Suppressor macrophage (primary cell): ENCODE results near the gene NAPA.
"Not testable (repeated sequence)": the region's sequence is repeated elsewhere in the genome, so short reads cannot be mapped to it uniquely, and the experiment has no call there.

Source experiments
- DNase-seq, 4 experiments: peaks; one replicate each; pipeline ENCODE4 v3.0.0-alpha.2; 2020 to 2022

NAPA gene

GRCh38 chr19:47486220-47486619 lies 28.6 kb downstream of the NAPA start:
- DNase-seq: not testable (repeated sequence)

DNA sequence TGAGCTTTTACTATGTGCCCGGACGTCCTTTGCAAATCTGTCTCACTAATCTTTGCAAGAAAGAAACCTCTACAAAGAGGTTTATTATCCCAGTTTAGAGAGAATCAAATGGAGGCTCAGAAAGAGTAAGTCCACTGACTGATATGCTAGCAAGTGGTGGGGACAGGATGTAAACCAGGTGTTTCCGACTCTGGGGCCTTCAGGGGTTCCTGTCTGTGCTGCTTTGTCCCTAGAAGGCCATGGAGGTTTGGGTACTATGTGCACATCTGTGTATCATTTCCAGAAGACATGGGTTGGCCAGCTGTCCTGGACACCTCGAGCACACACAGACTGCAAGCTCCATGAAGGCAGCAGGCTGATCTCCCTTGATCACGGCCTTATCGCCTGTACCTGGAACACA lies 29.7 kb downstream of the NAPA start:
- no peak for DNase-seq

- DNase-seq: peak; percentile 93 to 96 (median 95)
These were observed 30.8 kb downstream of the NAPA start, which contains the start of gene KPTN for GRCh38 chr19:47483800-47484690. Gene KPTN (minus strand): TSS chr19:47484219. CDS start chr19:47484160, 59 bp downstream.

GRCh38 chr19:47483200-47483599 lies 31.7 kb downstream of the NAPA start:
- DNase-seq: no peak

DNA sequence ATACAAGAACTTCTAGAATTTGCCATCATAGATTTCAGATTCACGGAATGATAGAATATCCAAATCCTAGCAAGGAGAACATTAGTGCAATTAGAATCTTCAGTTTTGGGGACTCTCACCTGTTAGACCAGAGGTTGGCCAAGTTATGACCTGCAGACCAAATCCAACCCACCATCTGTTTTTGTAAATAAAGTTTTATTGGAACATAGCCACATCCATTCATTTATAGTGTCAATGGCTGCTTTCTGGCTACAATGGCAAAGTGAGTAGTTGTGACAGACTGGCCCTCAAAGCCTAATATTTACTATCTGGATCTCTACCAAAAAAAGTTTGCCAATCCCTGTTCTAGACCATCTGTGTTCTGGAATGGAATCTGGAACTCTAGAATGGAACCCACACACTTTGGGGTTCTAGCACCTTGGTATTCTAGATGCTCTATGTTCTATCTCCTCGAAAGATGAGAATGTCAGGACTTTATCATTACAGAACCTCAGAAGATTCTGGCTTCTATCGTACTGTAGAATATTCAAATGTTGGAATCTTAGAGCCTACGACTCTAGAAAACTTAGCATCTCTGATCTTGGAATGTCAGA lies 33.3 kb downstream of the NAPA start:
- DNase-seq: no peak

DNA sequence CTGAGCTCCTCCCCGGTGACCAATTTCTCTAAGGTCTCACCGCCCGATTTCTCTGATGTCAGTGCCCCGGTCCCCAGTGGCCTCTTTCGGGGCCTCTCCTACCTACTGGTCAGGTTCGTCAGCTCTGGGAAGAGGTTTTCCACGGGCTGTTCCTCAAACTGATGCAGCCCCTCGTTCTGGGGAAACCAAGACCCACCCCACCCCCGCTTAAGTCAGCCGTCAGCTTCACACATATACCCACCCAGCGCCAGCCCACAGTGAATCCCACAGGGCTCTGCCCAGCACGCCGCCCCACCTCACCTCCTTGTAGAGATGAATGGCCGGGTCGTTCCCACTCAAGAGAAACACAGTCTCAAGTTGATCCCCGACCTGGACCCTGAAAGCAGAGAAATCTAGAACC lies 34.2 kb downstream of the NAPA start:
- no peak for DNase-seq

DNA sequence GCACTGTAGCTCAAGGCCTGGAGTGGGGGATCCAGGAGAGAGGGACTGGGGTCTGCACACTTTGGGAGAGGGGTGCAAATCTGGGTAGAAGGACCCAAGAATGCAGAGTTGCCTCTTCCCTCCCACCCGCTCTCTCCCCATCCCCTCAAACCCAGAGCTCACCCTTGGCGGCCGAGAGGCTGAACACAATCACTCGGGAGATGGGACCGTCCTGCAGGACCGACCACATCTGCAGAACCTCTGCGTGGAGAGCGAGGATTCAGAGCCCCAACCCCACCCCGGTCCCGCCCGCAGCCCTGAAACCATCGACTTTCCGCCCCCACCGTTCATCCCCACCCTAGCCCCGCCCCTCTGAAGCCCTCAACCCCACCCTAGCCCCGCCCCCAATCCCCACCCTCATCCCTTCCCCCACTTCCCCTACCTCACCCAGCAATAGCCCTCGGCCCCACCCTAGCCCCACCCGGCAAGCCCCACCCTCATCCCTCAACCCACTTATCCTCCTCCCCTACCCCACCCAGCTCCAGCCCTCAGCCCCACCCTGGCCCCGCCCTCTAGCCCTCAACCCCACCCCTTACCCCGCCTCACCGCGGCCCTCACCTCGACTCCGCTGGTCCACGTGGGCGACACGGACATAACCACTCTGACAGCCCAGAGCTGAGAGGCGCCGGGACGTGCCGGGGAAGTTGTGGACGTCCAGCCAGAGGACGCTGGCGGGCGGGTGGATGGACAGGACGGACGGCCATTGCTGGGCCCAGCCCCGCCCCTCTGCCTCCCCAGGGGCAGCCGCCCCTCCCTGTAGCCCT lies 35.0 kb downstream of the NAPA start:
- DNase-seq: peak in 2 of 4 experiments; percentile 23 to 49

DNA sequence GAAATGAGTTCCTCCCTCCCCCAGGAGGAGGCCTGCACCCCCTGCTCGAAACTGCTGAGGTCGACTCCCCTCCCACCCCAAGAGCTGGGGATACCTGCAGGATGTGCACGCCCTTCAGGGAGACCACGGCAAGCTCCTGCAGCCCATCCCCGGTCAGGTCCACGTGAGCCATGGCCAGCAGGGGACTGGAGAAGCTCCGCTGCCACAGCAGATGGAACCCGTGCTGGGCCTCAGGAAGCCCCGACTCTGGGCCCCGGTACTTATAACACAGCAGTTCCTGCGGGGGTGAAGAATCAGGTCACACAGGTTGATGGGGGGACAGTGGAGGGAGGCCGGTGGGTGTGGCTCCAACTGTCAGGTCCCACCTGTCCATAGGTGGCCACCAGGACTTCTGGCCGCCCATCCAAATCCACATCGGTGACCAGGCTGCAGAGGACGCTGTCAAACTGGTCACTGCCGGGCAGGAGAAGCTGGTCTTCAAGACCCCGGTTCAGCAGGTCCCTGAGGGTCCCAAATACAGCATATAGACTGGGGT lies 38.4 kb downstream of the NAPA start:
- DNase-seq: no peak

GRCh38 chr19:47475465-47475864 lies 39.4 kb downstream of the NAPA start:
- peak; percentile 54 to 80 (median 75) for DNase-seq

GRCh38 chr19:47473336-47473735 lies 41.5 kb downstream of the NAPA start:
- no peak for DNase-seq

DNA sequence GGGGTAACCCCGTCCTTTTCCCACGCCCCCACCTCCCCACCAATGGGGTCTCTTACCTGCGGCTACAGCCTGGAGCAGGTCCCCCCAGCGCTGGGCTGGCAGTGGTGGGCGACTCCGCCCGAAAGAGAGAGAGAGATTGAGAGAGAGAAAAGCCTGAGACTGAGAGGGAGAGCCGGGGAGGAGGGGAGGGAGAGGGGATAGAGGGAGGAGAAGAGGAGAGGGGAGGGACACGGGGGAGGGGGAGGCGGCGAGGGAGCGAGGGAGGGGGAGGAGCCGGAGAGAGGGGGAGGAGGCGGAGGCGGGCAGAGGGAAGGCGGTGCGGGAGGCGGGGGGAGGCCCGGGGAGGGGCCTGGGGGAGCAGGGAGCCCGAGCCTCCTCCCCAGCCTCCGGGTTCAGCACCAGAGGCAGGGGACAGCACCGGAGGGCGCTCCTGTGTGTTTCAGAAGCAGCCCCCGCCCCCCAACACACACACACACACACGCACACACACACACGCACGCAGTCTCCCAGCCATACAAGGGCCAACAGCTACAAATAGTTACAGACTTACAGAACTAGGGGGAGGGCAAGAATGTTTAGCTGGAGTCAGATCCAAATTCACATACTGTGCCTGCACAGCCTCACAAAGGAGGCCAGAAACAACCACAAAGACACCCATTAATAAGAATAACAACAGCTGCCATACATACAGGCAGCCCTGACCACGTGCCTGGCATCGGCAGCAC lies 43.0 kb downstream of the NAPA start, which contains the start of gene SLC8A2:
Gene SLC8A2, minus strand, starts transcription at position 161 of the 725 bp plus-strand sequence. CDS start 5,490 bp downstream, outside the sequence.
- DNase-seq: peak; percentile 21 to 65 (median 44)

- DNase-seq: no peak
These were observed 43.5 kb downstream of the NAPA start for GRCh38 chr19:47471381-47471732.

DNA sequence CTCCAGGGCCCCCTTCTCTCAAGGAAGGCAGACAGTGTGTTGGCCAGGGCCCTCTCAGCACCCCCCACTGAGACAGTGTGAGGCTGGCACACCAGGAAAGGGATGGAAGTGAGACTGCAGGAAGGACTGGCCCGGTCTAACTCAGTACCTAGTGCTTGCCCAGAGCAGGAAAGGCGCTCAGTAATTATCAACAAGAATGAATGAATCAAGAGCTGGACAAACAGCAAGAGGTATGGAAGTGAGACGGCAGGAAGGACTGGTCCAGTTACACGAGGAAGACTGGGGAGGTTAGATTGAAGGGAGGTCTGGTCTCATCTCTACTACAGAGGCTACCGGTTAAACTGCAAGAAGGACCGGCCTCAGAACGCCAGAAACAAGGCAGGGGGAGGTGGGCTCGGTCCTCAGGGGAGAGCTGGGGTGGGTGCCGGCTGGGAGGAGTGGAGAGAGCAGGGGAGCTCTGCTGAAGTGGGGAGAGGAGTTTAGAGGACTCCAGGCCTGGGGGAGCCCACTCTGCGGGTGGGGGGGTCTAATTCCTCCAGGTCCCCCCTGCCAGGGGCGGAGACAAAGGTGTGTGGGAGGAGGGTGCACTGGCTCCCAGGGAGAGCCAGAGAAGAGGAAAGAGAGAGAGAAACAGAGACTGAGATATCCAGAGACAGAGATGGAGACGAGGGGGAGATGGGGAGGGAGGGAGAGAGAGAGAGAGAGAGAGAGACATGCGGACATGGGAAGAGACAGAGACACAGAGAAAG lies 44.2 kb downstream of the NAPA start:
- DNase-seq: no peak

- no peak for DNase-seq
These were observed 45.1 kb downstream of the NAPA start for GRCh38 chr19:47469719-47470118.

DNA sequence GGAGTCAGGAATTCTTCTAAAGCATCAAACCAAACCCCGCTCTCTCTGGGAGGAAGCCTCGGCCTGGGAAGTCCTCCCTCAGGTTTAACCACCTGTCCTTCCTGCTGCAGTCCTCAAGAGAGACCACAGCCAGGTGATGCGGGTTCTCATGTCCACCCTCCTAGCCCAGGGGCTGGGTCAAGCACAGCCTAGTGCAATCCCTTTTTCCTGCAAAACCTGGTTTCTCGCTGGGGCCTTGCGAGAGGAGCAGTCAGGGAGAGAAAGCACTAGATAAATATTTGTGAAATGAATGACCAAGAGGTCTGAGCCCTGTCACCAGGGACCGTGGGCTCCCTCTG lies 45.5 kb downstream of the NAPA start:
- DNase-seq: no peak

DNA sequence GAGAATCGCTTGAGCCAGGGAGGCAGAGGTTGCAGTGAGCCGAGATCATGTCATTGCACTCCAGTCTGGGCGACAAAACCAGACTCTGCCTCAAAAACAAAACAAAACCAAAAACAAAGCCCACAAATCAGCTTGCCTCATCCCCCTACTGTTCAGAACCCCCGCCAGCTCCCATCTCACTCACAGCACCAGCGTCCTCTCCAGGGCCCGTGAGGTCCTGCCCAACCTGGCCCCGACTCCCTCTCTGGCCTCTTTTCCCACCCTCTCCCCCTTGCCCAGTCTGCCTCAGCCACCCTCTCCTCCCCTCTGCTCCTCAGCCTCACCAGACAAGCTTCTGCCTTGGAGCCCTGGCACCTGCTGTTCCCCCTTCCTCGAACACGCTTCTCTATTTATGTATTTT lies 46.9 kb downstream of the NAPA start:
- DNase-seq: no peak

- DNase-seq: no peak
These were observed 48.9 kb downstream of the NAPA start for GRCh38 chr19:47465957-47466356.

DNA sequence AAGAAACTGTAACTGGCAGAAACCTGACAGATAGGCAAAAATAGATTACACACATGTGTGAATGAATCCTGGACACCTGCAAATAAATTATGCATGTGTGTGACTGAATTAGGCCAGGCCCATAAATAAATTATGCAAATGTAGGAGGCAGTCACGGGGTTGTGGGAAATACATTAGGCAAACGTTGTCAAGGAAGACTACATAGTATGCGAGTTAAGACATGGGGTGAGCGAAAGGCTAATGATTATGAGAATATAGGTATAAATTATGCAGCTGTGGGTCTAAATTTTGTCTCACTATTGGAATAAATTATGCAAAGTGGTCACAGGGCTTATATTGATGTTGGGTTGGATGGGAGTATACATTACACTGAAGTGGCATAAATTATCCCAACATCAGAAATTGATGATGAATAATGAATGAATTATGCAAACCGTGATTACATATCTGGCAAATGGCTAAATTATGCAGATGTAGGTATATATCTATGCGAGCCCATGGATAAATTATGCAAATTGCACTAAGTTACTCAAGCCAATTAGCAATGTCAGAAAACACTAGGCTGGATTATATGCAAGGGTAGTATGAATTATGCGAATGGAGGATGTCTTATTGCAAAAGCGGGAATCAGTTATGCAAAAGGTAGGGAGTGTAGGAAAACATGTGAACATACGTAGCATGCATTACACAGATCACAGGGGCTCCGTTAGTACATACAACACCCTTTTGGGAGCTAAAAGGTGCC lies 50.0 kb downstream of the NAPA start:
- no peak for DNase-seq

- no peak for DNase-seq
These were observed 53.0 kb downstream of the NAPA start for GRCh38 chr19:47461876-47462275.

DNA sequence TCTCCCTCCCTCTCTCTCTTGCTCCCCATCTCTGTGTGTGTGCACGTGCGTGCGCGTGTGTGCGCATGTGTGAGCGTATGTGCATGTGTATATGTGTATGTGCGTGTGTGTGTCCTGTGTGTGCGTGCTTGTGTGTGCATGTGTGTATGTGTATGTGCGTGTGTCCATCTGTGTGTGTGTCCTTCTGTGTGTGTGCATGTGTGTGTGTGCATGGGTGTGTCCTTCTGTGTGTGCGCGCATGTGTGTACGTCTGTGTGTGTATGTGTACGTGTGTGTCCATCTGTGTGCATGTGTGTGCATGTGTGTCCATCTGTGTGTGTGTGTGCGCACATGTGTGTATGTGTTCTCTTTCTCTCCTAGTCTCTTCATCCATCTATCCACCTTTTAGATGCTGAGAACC lies 55.4 kb downstream of the NAPA start:
- no peak for DNase-seq

- DNase-seq: no peak
These were observed 56.2 kb downstream of the NAPA start for GRCh38 chr19:47458672-47459071.
